Kidney epithelial cell (primary cell): Measurements from ENCODE around the gene CATSPERB. TPM values are rescaled to one million over a fixed set of nuclear protein-coding genes. Genes with fewer than 3 reads are reported as not detected.
"Not testable (repeated sequence)": the region's sequence is repeated elsewhere in the genome, so short reads cannot be mapped to it uniquely, and the experiment has no call there.

Experiments
- DNase-seq: peaks from one replicate; pipeline ENCODE4 v3.0.0-alpha.2; 2010; ENCODE audit warnings: low read depth
- H3K27me3 ChIP-seq: 2 replicates; pipeline ENCODE4 v1.6.0; 2011; ENCODE audit warnings: low read length; ENCODE audit not compliant: control insufficient read depth, insufficient read depth
- H3K36me3 ChIP-seq: 2 replicates; pipeline ENCODE4 v1.5.1; 2011; ENCODE audit warnings: low read length; ENCODE audit not compliant: control insufficient read depth, insufficient read depth
- H3K4me3 ChIP-seq: 2 replicates; pipeline ENCODE4 v1.5.1; 2011; ENCODE audit warnings: low read depth, mild to moderate bottlenecking, control low read depth, low read length
- total RNA-seq: library from RNA; depleted of rRNA; stranded (reverse); fragments of >200 nt; gene quantifications from 2 replicates; pipeline ENCODE4 v1.2.3, GENCODE V29; 2015
- TF ChIP-seq, protein P1 (sequence below): IDR thresholded peaks from 2 replicates; pipeline ENCODE4 v1.5.1; 2011; ENCODE audit warnings: mild to moderate bottlenecking, moderate library complexity, low read length, control low read depth, inconsistent platforms; ENCODE audit not compliant: insufficient read depth, poor library complexity, severe bottlenecking

The CATSPERB gene
- total RNA-seq, 1 donor from 2014 or later: 0.08 TPM

DNA sequence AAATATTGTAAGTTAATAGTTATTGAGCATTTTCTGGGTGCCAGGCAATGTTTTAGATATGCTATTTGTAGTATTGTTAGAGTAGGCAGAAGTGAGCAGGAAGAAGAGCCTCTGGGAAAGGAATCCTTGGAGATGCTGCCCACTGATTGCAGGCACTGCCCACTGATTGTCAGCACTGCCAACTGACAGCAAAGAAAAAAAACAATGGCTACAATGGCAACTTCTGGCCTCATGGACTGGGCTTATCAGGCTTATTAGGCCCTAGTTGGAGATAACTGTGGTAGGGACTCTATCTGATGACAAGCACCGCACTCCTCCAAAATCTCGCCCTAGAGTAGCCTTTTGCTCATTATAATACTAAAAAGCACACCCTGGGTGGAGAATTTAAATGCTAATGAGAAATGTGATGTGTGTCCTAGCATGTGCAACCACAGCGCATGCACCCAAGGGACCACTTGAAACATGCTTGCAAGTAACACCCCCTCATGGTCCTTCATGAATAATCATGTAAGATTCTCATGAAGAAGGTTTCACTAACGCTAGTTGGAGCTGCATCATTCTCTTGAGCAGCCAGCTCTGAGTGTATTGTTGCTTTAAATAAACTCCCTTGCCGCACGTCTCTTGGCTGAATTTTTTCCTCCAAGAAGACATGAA lies 118.3 kb downstream of the CATSPERB start:
- DNase-seq: no peak
- TF ChIP-seq, protein P1, sequence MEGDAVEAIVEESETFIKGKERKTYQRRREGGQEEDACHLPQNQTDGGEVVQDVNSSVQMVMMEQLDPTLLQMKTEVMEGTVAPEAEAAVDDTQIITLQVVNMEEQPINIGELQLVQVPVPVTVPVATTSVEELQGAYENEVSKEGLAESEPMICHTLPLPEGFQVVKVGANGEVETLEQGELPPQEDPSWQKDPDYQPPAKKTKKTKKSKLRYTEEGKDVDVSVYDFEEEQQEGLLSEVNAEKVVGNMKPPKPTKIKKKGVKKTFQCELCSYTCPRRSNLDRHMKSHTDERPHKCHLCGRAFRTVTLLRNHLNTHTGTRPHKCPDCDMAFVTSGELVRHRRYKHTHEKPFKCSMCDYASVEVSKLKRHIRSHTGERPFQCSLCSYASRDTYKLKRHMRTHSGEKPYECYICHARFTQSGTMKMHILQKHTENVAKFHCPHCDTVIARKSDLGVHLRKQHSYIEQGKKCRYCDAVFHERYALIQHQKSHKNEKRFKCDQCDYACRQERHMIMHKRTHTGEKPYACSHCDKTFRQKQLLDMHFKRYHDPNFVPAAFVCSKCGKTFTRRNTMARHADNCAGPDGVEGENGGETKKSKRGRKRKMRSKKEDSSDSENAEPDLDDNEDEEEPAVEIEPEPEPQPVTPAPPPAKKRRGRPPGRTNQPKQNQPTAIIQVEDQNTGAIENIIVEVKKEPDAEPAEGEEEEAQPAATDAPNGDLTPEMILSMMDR: no peak
- H3K4me3 ChIP-seq: no peak overlapping the region
- no peaks in the 10 kb centered on the region for H3K36me3 ChIP-seq
- H3K27me3 ChIP-seq: no peaks in the 10 kb centered on the region

DNA sequence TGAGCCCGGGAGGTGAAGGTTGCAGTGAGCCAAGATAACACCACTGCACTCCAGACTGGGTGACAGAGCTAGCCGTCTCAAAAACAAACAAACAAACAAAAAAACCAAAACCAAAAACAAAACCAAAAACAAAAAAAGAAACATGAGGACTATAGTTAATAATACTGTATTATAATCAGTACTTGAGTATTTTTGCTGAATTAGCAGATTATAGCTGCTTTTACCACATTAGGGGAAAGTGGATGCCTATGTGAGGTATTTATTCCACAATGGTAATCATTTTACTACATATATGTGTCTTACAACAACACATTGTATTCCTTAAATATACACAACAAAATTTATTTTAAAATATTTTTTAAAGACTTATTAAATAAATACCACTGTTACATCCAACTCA lies 120.4 kb downstream of the CATSPERB start:
- H3K4me3 ChIP-seq: no peak overlapping the region
- no peaks in the 10 kb centered on the region for H3K36me3 ChIP-seq
- TF ChIP-seq, protein P1: no peak
- no peaks in the 10 kb centered on the region for H3K27me3 ChIP-seq
- no peak for DNase-seq

DNA sequence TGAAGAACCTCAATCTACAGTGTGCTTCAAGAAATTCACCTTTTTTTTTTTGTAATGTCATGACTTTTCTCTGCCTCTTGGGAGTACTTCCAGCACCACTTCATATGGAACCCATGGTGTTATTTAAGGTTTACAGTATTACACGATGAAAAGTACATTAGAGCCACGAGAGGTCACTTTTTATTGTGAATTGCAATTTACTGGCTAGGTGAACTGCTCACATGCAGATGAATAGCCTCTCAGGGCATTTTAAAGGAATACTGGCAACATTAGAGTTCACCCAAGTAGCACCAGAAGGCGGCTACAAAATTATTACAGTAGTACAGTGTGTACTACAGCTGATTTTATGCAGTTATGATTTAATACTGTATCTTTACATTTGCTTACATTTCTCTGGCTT lies 122.7 kb downstream of the CATSPERB start:
- Histone ChIP-seq H3K4me3 (no peak overlapping the region), H3K36me3 (no peaks in the 10 kb centered on the region), H3K27me3 (no peaks in the 10 kb centered on the region)
- DNase-seq: no peak
- TF ChIP-seq, protein P1: no peak

DNA sequence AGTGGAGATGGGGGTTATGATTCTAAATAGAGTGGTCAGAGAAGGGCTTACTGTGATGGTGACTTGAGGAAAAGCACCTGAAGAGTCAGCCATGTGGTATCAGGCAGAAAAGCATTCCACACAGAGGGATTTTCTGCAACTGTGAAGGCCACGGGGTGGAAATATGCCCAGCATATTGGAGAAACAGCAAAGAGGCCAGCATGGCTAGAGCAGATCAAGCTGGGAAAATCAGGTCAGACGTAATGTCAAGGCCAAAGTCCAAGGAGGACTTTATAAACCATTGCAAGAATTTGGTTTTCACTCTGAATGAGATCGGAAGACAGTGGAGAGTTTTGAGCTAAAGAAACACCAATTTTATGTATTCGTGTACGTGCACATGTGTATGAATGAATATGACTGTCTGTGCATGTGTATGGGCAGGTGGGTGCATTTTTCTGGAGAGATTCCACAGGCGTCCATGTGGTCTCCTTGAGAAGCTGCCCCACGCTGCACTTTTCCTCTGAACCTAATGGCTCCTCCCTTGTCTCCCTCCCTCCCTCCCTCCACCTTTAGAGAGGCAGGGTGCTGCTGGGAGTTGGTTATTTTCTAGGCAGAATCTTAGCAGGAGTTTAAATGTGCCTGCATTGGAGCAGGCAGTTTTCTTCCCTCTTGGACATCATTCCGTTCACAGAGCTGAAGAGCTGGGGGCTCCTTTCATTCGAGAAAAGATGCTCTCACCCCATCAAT lies 124.4 kb downstream of the CATSPERB start:
- Histone ChIP-seq H3K36me3 (no peaks in the 10 kb centered on the region), H3K27me3 (no peaks in the 10 kb centered on the region), H3K4me3 (no peak overlapping the region)
- TF ChIP-seq, protein P1: no peak
- DNase-seq: no peak

DNA sequence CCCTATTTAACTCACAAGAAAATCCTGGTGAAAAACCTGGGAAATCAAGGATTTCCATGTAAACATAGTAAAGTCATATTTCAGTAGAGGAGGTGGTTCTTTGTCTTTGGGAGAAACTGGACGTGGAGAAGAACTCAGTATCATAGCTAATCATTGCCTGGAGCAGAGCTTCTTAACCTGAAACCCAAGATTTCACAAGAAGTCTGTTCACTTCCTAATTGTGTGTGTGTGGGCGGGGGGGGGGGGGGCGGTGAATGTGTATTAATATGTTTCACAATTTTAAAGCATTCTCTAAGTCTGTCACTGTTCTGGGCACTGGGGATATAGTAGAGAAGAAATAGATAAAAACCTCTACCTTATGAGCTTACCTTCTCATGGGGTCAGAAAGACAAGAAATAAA lies 125.0 kb downstream of the CATSPERB start:
- H3K4me3 ChIP-seq: no peak overlapping the region
- no peaks in the 10 kb centered on the region for H3K36me3 ChIP-seq
- no peak for DNase-seq
- H3K27me3 ChIP-seq: no peaks in the 10 kb centered on the region
- TF ChIP-seq, protein P1: no peak

DNA sequence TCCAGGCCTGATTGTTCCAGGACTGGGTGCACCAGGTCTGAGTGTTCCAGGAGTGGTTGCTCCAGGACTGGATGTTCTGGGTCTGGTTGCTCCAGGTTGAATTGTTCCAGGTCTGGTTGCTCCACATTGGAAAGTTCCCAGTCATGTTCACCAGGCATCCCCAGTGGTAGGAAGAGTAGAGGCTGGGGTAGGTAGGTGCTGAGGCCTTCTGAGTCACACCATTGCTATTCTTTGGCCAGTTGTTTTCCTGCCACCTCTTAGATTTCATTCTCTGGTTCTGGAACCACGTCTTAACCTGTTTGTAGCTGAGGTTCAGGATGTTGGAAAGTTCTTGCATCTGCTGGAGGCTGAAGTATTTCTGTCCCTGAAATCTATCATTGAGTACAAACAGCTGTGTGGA lies 127.3 kb downstream of the CATSPERB start:
- H3K36me3 ChIP-seq, H3K27me3 ChIP-seq, DNase-seq, H3K4me3 ChIP-seq: not testable (repeated sequence)
